Measurements from ENCODE around the gene SHROOM1.

DNA sequence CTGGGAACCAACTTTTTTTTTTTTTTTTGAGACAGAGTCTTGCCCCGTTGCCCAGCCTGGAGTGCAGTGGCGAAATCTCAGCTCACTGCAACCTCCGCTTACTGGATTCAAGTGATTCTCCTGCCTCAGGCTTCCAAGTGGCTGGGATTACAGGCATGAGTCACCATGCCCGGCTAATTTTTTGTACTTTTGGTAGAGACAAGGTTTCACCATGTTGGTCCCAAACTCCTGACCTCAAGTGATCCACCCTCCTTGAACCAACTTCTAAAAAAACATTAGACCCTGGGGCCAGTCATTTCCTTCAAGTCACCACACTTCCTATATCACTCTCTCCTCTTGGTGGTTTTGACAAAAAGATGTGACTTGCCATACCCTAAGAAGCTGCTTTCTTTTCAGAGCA, 10.9 kb upstream of the SHROOM1 start:
- no peak for TF ChIP-seq POLR2AphosphoS5 (IDR thresholded peaks at IDR 0.05)
- no peak for TF ChIP-seq POLR2A (IDR thresholded peaks at IDR 0.05)
- TF ChIP-seq, protein P1, sequence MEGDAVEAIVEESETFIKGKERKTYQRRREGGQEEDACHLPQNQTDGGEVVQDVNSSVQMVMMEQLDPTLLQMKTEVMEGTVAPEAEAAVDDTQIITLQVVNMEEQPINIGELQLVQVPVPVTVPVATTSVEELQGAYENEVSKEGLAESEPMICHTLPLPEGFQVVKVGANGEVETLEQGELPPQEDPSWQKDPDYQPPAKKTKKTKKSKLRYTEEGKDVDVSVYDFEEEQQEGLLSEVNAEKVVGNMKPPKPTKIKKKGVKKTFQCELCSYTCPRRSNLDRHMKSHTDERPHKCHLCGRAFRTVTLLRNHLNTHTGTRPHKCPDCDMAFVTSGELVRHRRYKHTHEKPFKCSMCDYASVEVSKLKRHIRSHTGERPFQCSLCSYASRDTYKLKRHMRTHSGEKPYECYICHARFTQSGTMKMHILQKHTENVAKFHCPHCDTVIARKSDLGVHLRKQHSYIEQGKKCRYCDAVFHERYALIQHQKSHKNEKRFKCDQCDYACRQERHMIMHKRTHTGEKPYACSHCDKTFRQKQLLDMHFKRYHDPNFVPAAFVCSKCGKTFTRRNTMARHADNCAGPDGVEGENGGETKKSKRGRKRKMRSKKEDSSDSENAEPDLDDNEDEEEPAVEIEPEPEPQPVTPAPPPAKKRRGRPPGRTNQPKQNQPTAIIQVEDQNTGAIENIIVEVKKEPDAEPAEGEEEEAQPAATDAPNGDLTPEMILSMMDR (IDR thresholded peaks at IDR 0.05): no peak
- no peak for TF ChIP-seq EP300 (IDR thresholded peaks at IDR 0.05)
